Panc1 (cell line): ENCODE results near the gene FRMD4A. TPM values are rescaled to one million over a fixed set of nuclear protein-coding genes. Genes with fewer than 3 reads are reported as not detected.

ENCODE experiments used
- ATAC-seq: fragments of 200-7000 bp; cut with Tn5 transposase; 2 replicates; pipeline ENCODE4 v1.9.1; 2020; ENCODE audit warnings: mild to moderate bottlenecking, moderate library complexity
- BruUV-seq: library from RNA; stranded (reverse); fragments of 400-500 nt; replicated peaks from 2 replicates; lab custom pipeline; 2021; lab: Mats Ljungman, UMichigan
- CTCF ChIA-PET: fragments of 300-600 bp; sonication (Branson Sonifier 250); formaldehyde crosslinking; loops from one replicate; lab custom pipeline; 2022; ENCODE audit warnings: antibody characterized with exemption; lab: Charles Lee
- POLR2A ChIA-PET: fragments of 300-600 bp; sonication (Branson Sonifier 250); formaldehyde crosslinking; loops from one replicate; lab custom pipeline; 2022; ENCODE audit warnings: antibody characterized with exemption; lab: Charles Lee
- DNase-seq: peaks from one replicate; pipeline ENCODE4 v3.0.0-alpha.2; 2010; ENCODE audit warnings: low read depth, low spot score
- H3K27ac ChIP-seq: 2 replicates; pipeline ENCODE4 v1.5.1; 2011; ENCODE audit warnings: mild to moderate bottlenecking, low read length, inconsistent platforms
- H3K27me3 ChIP-seq: fragments of 200-500 bp; sonication (Bioruptor generic); 2 replicates; pipeline ENCODE4 v1.6.0; 2014; ENCODE audit warnings: low read length, inconsistent platforms; ENCODE audit not compliant: control insufficient read depth, insufficient read depth
- H3K36me3 ChIP-seq: fragments of 200-500 bp; sonication (Bioruptor generic); 2 replicates; pipeline ENCODE4 v1.5.1; 2014; ENCODE audit warnings: inconsistent platforms, mild to moderate bottlenecking, low read length, moderate library complexity; ENCODE audit not compliant: control insufficient read depth, insufficient read depth
- H3K4me1 ChIP-seq: 2 replicates; pipeline ENCODE4 v1.5.1; 2011; ENCODE audit warnings: inconsistent platforms, mild to moderate bottlenecking, low read length, moderate library complexity; ENCODE audit not compliant: control insufficient read depth, insufficient read depth
- H3K4me3 ChIP-seq, 2 experiments: 2 replicates each; pipeline ENCODE4 v1.5.1; 2011 to 2012; ENCODE audit warnings: low read depth in 2 of 2, low read length in 2 of 2, mild to moderate bottlenecking in 2 of 2, inconsistent platforms in 1 of 2, moderate library complexity in 1 of 2
- H3K9me3 ChIP-seq: fragments of 200-500 bp; sonication (Bioruptor generic); 2 replicates; pipeline ENCODE4 v1.5.1; 2014; ENCODE audit warnings: low read depth, mild to moderate bottlenecking, inconsistent platforms, low read length, moderate library complexity; ENCODE audit not compliant: control insufficient read depth, insufficient read depth
- POLR2AphosphoS5 ChIP-seq: IDR thresholded peaks from 2 replicates; pipeline ENCODE4 v1.6.1; 2012; ENCODE audit warnings: mild to moderate bottlenecking, low read depth, low read length, moderate library complexity
- REST ChIP-seq, 2 experiments: IDR thresholded peaks; 2 replicates each; pipeline ENCODE4 v1.6.1; 2011 to 2012; ENCODE audit warnings: low read depth in 2 of 2, control low read depth in 1 of 2, low read length in 1 of 2, mild to moderate bottlenecking in 1 of 2, moderate library complexity in 1 of 2; ENCODE audit not compliant: insufficient read depth in 1 of 2
- SIN3A ChIP-seq: IDR thresholded peaks from 2 replicates; pipeline ENCODE4 v1.6.1; 2012; ENCODE audit warnings: low read depth, mild to moderate bottlenecking, low read length, moderate library complexity, borderline replicate concordance; ENCODE audit not compliant: insufficient read depth
- TCF7L2 ChIP-seq: IDR thresholded peaks from 2 replicates; pipeline ENCODE4 v1.6.1; 2011; ENCODE audit warnings: mild to moderate bottlenecking, low read depth, low read length, inconsistent platforms
- in situ Hi-C: cut with HindIII; loops from 2 replicates; pipeline ENCODE4 v1.10.0; 2016; ENCODE audit warnings: low sequenced_read_pairs, low pct_unique_long_range_greater_than_20kb
- intact Hi-C: fragments of 100-400 bp; cut with micrococcal nuclease; formaldehyde crosslinking; loops from one replicate; pipeline ENCODE4 v1.10.0; 2022; ENCODE audit not compliant: unreplicated experiment
- total RNA-seq: library from RNA; stranded (reverse); gene quantifications from one replicate; pipeline ENCODE4 v1.2.1, GENCODE V29; 2021; ENCODE audit not compliant: unreplicated experiment
- TF ChIP-seq, protein P1 (sequence below): fragments of 450-650 bp; IDR thresholded peaks from 2 replicates; pipeline ENCODE4 v1.5.1; 2017; ENCODE audit warnings: mild to moderate bottlenecking

Gene FRMD4A
- total RNA-seq, 1 experiment from 2014 or later: 7.1 TPM

DNA sequence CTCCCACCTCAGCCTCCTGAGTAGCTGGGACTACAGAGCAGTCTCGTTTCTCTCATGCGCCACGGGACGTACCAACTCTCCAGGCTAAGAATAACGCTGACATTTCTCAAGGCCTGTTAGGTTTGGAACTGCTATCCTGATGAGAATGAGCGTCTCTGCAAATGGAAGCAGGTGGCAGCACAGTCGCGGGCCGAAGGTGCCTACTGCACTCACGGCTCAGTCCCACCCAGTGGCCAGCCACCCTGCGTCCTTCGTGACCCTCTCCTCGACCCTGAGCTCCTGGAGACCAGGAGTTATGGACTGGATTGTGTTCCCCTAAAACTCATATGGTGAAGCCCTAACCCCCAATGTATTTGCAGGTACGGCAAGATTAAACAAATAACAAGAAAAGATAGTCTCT lies 469.8 kb downstream of the FRMD4A start:
- H3K36me3 ChIP-seq: no peaks in the 10 kb centered on the region
- no peaks in the 10 kb centered on the region for H3K27me3 ChIP-seq
- H3K9me3 ChIP-seq: no peaks in the 10 kb centered on the region
- ChIA-PET CTCF (no interaction called here), POLR2A (no interaction called here)
- in situ Hi-C loops: no loop called here
- intact Hi-C loops: no loop called here
- no peak overlapping the region for H3K27ac ChIP-seq
- no peak overlapping the region for H3K4me3 ChIP-seq
- ATAC-seq: no peak
- DNase-seq: no peak
- no TSS peak for BruUV-seq
- TF ChIP-seq POLR2AphosphoS5 (no peak), SIN3A (no peak), TCF7L2 (no peak), REST (IDR thresholded peaks at IDR 0.05; ENCODE audit: insufficient read depth in 1 of 2, low read depth in 2 of 2, low read length in 1 of 2) (no peak)
- TF ChIP-seq, protein P1, sequence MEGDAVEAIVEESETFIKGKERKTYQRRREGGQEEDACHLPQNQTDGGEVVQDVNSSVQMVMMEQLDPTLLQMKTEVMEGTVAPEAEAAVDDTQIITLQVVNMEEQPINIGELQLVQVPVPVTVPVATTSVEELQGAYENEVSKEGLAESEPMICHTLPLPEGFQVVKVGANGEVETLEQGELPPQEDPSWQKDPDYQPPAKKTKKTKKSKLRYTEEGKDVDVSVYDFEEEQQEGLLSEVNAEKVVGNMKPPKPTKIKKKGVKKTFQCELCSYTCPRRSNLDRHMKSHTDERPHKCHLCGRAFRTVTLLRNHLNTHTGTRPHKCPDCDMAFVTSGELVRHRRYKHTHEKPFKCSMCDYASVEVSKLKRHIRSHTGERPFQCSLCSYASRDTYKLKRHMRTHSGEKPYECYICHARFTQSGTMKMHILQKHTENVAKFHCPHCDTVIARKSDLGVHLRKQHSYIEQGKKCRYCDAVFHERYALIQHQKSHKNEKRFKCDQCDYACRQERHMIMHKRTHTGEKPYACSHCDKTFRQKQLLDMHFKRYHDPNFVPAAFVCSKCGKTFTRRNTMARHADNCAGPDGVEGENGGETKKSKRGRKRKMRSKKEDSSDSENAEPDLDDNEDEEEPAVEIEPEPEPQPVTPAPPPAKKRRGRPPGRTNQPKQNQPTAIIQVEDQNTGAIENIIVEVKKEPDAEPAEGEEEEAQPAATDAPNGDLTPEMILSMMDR: no peak
- no peaks in the 10 kb centered on the region for H3K4me1 ChIP-seq

GRCh38 chr10:13859979-13860654 lies 470.6 kb downstream of the FRMD4A start:
- ChIA-PET CTCF (no interaction called here), POLR2A (no interaction called here)
- intact Hi-C loops: no loop called here
- Histone ChIP-seq H3K9me3 (no peaks in the 10 kb centered on the region), H3K36me3 (no peaks in the 10 kb centered on the region), H3K4me3 (no peak overlapping the region), H3K27me3 (no peaks in the 10 kb centered on the region), H3K27ac (no peak overlapping the region), H3K4me1 (no peaks in the 10 kb centered on the region)
- ATAC-seq (no peak), DNase-seq (no peak)
- in situ Hi-C loops: no loop called here
- BruUV-seq: no TSS peak
- TF ChIP-seq, protein P1: no peak
- no peak for TF ChIP-seq SIN3A
- no peak for TF ChIP-seq TCF7L2
- no peak for TF ChIP-seq POLR2AphosphoS5
- no peak for TF ChIP-seq REST (IDR thresholded peaks at IDR 0.05; ENCODE audit: insufficient read depth in 1 of 2, low read depth in 2 of 2, low read length in 1 of 2)
